Transverse colon (tissue), 4 donors: ENCODE data around the gene CUL3. TPM values are rescaled to one million over a fixed set of nuclear protein-coding genes. Genes with fewer than 3 reads are reported as not detected.

Experiments
- DNase-seq: peaks from one replicate; pipeline ENCODE4 v3.0.0-alpha.2; 2019
- H3K27ac ChIP-seq, 4 donors: fragments of 200-600 bp; sonication (generic); 2 replicates each; pipeline ENCODE4 v1.5.1; 2016 to 2018; ENCODE audit warnings: inconsistent platforms in 4 of 4
- H3K27me3 ChIP-seq: fragments of 200-600 bp; sonication (generic); 2 replicates; pipeline ENCODE4 v1.5.1; 2017; ENCODE audit warnings: inconsistent platforms
- H3K36me3 ChIP-seq, 4 donors: fragments of 200-600 bp; sonication (generic); 2 replicates each; pipeline ENCODE4 v1.5.1; 2017 to 2019; ENCODE audit warnings: inconsistent platforms in 4 of 4
- H3K4me1 ChIP-seq, 4 donors: fragments of 200-600 bp; sonication (generic); 2 replicates each; pipeline ENCODE4 v1.5.1; 2017 to 2020; ENCODE audit warnings: inconsistent platforms in 4 of 4
- H3K4me3 ChIP-seq, 4 donors: fragments of 200-600 bp; sonication (generic); 1 replicate in 1 of 4; 2 replicates in 3 of 4; pipeline versions ENCODE4 v1.5.1 to v1.6.1; 2017 to 2019; ENCODE audit warnings: inconsistent platforms in 4 of 4
- H3K9me3 ChIP-seq, 2 donors: fragments of 200-600 bp; sonication (generic); 2 replicates each; pipeline ENCODE4 v1.5.1; 2017 to 2019; ENCODE audit warnings: inconsistent platforms in 2 of 2
- EP300 ChIP-seq: sonication (generic); formaldehyde crosslinking; IDR thresholded peaks from one replicate; pipeline ENCODE4 v1.6.1; 2017; ENCODE audit warnings: antibody characterized with exemption, low read depth
- POLR2A ChIP-seq: fragments of 450-650 bp; IDR thresholded peaks from one replicate; pipeline ENCODE4 v1.6.1; 2016; ENCODE audit warnings: antibody characterized with exemption, mild to moderate bottlenecking, moderate library complexity
- POLR2AphosphoS5 ChIP-seq, 3 donors: sonication (generic); formaldehyde crosslinking; IDR thresholded peaks; one replicate each; pipeline ENCODE4 v1.6.1; 2016; ENCODE audit warnings: antibody characterized with exemption in 3 of 3
- WGBS, 2 donors: methylation state at CpG; one replicate each; pipeline ENCODE4 v1.1.5; 2018; ENCODE audit warnings: low coverage in 1 of 2; 5-methylcytosine and 5-hydroxymethylcytosine counted together
- in situ Hi-C, 4 donors: fragments of 200-750 bp; cut with MboI; loops; one replicate each; pipeline versions ENCODE4 v1.15.0 to v1.15.1; 2017; ENCODE audit warnings: low sequenced_read_pairs in 3 of 4, low pct_ligation_motif_present in 1 of 4, low pct_unique_long_range_greater_than_20kb in 1 of 4
- intact Hi-C: fragments of 100-400 bp; cut with DNase I; formaldehyde crosslinking; loops from one replicate; pipeline ENCODE4 v1.15.1; 2023; ENCODE audit warnings: low total_unique reads
- total RNA-seq, 4 donors: library from RNA; depleted of rRNA; stranded (reverse); fragments of >200 nt; gene quantifications; one replicate each; pipeline ENCODE4 v1.1.0, GENCODE V29; 2016
- TF ChIP-seq, protein P1 (sequence below), 5 experiments: fragments of 200-600 bp in 3 of 5; fragments of 450-650 bp in 2 of 5; sonication (generic) in 3 of 5; IDR thresholded peaks; 1 replicate in 2 of 5; 2 replicates in 3 of 5; pipeline ENCODE4 v1.5.1; 2016 to 2017; ENCODE audit warnings: antibody characterized with exemption in 5 of 5, inconsistent platforms in 3 of 5, mild to moderate bottlenecking in 2 of 5, moderate library complexity in 1 of 5

Gene CUL3
- 100 to 1,000 TPM in 1 of 4 donors, 10 to 100 TPM in 3; 18.5 to 104 (median 57.9) TPM for total RNA-seq

DNA sequence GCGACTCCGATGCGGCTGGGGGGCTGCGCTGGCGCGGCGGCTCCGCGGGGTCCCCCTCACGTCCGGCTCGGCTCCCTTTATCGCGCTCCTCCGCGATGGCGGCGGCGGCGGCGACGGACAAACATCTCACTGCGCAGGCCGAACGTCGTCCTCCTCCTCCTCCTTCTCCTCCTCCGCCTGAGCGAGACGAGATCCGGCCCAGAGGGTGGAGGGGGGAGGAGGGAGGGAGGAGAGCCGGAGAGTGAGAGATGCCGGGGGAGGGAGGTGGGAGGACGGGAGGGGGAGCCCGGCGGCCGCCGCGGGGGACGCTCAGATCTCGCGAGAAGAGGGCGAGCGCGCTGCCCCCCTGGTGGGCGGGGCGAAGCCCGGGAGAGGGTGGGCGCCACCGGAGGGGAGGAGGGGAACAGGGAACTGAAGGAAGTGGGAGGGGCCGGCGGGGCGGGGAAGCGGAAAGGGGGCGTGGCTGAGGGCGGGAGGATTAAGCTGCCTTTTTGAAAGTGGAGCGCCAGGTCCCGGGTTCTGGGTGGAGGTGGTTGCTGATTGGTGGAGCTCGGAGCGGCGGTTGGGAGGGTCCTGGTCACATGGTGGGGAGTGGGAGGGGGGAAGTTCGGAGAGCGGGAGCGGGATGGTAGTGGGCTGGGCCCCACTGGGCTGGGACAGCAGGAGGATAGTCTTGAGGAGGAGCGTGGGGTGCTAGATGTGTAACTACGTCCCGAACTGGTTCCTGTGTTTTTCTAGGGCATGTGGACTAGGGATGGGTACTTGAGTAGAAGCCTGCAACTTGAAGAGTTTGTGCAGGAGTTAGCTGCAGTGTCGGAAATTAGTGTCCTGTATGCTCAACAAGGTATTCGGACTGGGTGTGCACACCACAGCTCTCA, at the start of gene CUL3:
Gene CUL3 (minus strand): TSS at position 153 of the 878 bp plus-strand sequence. CDS start 354 bp downstream, outside the sequence.
- 0% methylated on average over 28 of the region's 68 CpGs; no CpG with 5 or more reads in 1 of the 2 donors for WGBS, 2 donors
- H3K36me3 ChIP-seq, result no peaks in the 10 kb centered on the region
- in situ Hi-C loops (no loop called here), intact Hi-C loops (no loop called here)
- DNase-seq, result peak; percentile 100
- TF ChIP-seq EP300 (no peak), POLR2AphosphoS5 (IDR thresholded peaks at IDR 0.05) (peak; percentile 95 to 98 (median 97)), POLR2A (peak; percentile 83)
- peak within 1 kb of the TSS; percentile 80 to 92 (median 85) for H3K4me3 ChIP-seq
- peak within 1 kb of the TSS; percentile 93 to 97 (median 96) for H3K27ac ChIP-seq
- peaks cover 6 to 44% (median 26%) of the 10 kb centered on the region in 4 donors for H3K4me1 ChIP-seq
- H3K9me3 ChIP-seq, result no peaks in the 10 kb centered on the region
- H3K27me3 ChIP-seq, result no peaks in the 10 kb centered on the region

DNA sequence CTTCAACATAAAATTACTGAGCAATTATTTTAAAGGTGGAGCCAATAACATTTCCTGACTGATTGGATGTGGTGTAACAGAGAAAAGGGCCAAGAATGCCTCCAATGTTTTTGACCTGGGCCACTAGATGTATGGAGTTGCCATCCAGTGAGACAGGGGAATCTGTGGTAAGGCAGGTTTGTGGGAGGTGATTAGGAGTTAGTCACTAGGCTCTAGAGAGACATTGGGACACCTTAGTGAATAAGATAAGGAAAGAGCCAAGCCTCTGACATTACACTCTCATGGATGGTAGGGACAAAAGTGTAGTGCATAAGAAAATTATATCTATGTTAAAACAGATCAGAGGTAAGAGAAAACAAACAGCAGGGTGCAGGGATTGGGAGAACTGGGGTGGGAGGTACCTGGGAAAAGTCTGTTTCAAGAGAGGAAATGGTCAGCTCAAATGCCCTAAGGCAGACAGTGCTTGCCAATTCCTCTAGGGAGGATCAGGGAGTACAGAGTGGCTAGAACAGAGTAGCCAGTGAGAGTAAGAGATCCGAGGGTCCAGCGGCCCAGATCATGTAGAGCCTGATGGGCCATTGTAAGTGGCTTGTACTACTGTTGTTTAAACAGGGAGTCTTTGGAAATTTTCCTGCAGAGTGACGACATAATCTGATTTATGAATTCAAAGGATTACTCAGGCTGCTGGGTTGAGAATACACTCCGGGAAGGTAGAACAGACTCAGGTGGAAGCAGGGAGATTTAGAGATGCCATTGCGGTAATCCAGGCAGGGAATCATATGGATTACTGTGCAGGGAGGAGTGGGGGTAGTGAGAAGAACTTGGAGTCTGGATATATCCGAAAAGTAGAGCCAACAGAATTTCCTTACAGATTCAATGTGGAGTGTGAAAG, 45.7 kb upstream of the CUL3 start:
- intact Hi-C loops (no loop called here), in situ Hi-C loops (loop anchor here in 1 of 4 donors (25.0 kb wide), 1 partner anchor 669 kb away; the partner anchor contains the start of gene MRPL44)
- Histone ChIP-seq H3K27me3 (no peaks in the 10 kb centered on the region), H3K27ac (no peak overlapping the region), H3K4me3 (no peak overlapping the region), H3K36me3 (no peaks in the 10 kb centered on the region), H3K4me1 (no peaks in the 10 kb centered on the region), H3K9me3 (no peaks in the 10 kb centered on the region)
- DNase-seq, result no peak
- TF ChIP-seq EP300 (no peak), POLR2AphosphoS5 (IDR thresholded peaks at IDR 0.05) (no peak), POLR2A (no peak)
- TF ChIP-seq, protein P1, sequence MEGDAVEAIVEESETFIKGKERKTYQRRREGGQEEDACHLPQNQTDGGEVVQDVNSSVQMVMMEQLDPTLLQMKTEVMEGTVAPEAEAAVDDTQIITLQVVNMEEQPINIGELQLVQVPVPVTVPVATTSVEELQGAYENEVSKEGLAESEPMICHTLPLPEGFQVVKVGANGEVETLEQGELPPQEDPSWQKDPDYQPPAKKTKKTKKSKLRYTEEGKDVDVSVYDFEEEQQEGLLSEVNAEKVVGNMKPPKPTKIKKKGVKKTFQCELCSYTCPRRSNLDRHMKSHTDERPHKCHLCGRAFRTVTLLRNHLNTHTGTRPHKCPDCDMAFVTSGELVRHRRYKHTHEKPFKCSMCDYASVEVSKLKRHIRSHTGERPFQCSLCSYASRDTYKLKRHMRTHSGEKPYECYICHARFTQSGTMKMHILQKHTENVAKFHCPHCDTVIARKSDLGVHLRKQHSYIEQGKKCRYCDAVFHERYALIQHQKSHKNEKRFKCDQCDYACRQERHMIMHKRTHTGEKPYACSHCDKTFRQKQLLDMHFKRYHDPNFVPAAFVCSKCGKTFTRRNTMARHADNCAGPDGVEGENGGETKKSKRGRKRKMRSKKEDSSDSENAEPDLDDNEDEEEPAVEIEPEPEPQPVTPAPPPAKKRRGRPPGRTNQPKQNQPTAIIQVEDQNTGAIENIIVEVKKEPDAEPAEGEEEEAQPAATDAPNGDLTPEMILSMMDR (IDR thresholded peaks at IDR 0.05), result no peak
- WGBS, 2 donors, result 83 to 95% methylated on average over 3 to 6 of the region's 6 CpGs

DNA sequence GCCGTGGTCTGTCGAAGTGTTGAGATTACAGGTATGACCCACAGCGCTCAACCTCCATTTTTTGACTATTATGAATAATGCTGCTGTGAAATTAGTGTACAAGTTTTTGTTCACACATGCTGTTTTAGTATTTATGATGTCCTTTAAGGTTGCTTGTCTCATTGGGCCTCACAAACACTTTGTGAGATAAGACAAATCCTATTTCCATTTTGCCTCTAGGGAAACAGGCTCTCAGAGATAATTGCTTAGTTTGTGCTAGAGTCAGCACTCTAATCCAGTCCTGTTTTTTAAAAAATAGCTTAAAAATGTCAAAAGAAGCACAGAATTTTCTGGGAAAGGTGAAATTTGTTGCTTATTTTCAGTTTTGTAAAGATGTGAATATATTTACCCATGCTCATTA, 43.3 kb upstream of the CUL3 start:
- no peaks in the 10 kb centered on the region for H3K36me3 ChIP-seq
- in situ Hi-C loops, result loop anchor here in 1 of 4 donors (25.0 kb wide), 1 partner anchor 666 kb away; the partner anchor contains the start of gene MRPL44
- H3K9me3 ChIP-seq, result no peaks in the 10 kb centered on the region
- no peak overlapping the region for H3K27ac ChIP-seq
- no peak overlapping the region for H3K4me3 ChIP-seq
- DNase-seq, result no peak
- intact Hi-C loops, result no loop called here
- WGBS, 2 donors, result 96 to 100% methylated on average over 1 to 3 of the region's 3 CpGs
- TF ChIP-seq POLR2A (no peak), POLR2AphosphoS5 (IDR thresholded peaks at IDR 0.05) (no peak), EP300 (no peak)
- TF ChIP-seq, protein P1 (IDR thresholded peaks at IDR 0.05), result no peak
- no peaks in the 10 kb centered on the region for H3K27me3 ChIP-seq
- no peaks in the 10 kb centered on the region for H3K4me1 ChIP-seq

DNA sequence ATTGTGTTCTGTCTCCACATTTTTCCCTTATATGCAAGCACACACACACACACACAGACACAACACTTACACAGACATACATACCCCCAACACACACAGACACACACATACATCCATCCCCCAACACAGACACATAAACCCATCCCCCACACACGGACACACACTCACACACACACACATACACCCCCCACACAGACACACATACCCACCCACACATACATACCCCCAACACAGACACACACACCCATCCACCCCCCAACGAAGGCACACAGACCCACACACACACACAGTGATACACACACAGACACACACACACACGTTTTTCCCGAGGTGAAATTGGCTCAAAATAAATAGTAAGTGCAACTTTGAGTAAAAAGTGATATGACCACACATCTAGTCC, 41.6 kb upstream of the CUL3 start:
- Histone ChIP-seq H3K9me3 (no peaks in the 10 kb centered on the region), H3K27ac (no peak overlapping the region), H3K4me3 (no peak overlapping the region), H3K4me1 (no peaks in the 10 kb centered on the region), H3K36me3 (no peaks in the 10 kb centered on the region), H3K27me3 (no peaks in the 10 kb centered on the region)
- in situ Hi-C loops, result loop anchor here in 1 of 4 donors (25.0 kb wide), 1 partner anchor 664 kb away; the partner anchor contains the start of gene MRPL44
- WGBS, 2 donors, result 71 to 87% methylated on average over 3 to 4 of the region's 4 CpGs
- TF ChIP-seq, protein P1 (IDR thresholded peaks at IDR 0.05), result no peak
- TF ChIP-seq POLR2AphosphoS5 (IDR thresholded peaks at IDR 0.05) (no peak), EP300 (no peak), POLR2A (no peak)
- intact Hi-C loops, result no loop called here
- no peak for DNase-seq
